GM12801 (cell line): Measurements from ENCODE around the gene GSS.

Experiments used
- CTCF ChIP-seq: IDR thresholded peaks from one replicate; pipeline ENCODE4 v1.5.1; 2011; ENCODE audit warnings: control low read depth; ENCODE audit not compliant: insufficient read length; ENCODE audit errors: extremely low read depth

The GSS gene

DNA sequence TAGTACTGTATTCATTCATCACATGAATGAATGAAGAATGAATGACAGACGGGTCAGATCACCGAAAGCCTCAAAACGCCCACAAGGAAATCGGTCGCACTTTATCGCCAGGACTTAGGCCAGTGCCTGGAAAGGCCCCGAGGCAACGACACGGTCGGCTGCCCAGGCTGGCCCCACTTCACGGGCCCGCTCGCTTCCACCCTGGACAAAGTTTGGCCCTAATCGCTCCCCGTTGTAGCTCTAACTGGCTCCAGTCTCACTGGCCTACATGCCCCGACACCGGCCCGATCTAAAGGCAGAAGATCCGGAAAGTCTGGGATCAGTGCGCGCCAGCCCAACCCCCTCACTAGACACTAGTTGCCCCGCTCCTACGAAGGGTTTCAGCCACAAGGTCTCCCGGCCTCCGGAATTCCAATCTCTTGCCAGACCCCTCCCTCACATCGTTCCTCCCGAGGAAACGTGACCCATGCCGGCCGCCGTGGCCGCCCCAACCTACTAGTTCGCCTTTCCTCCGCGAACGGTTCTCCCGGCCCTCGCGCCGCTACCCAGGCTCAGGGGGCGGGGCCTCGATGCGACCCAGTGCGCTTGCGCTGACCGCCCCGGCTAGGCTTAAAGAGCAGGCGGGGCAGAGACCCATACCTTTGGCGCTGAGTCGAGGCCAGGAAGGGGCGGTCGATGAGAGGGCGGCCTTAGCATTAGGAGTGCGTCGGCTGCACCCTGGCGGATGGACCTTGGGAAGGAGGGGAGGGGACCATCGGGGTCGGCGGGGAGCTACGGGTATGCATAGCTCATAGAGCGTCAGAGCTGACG is at the start of gene GSS, which contains the start of gene MYH7B:
Gene GSS (minus strand): TSS at position 576 of the 810 bp plus-strand sequence. CDS start 3,954 bp downstream, outside the sequence.
Gene MYH7B (plus strand): TSS at position 638 of the 810 bp plus-strand sequence. CDS start 22,138 bp downstream, outside the sequence.
- TF ChIP-seq CTCF = no peak

GRCh38 chr20:35004749-35005462 is 49.3 kb upstream of the GSS start:
- no peak for TF ChIP-seq CTCF

DNA sequence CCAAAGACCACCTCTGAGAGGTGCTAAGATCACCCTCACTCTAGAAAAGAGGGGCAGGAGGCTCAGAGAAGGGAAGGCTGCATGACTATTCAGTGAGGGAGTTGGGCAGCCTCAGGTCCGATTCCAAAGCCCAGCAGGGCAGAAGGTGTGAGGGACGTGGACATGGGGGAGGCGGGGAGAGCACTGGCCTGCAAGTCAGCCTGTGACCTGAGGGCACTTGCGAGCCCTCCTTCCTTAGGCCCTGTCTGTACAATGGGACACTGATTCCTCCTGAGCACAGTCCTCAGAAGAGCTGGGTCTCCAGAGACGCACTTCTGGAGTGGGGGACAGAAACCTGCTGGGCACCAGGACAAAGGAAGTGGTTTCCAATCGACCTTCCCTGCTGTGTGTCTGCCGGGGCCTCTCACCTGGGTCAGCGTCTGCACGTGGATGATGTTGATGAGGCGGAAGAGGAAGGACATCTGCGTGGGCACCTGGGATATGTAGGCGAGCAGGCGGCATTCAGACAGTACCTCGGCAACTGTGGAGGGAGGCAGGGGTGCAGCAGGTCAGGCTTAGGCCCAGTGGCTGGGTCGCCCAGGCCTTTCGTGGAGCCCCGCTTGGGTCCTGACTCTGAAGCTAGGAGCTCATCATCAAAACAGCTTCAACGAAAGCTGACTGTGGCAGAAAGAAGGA is 48.6 kb upstream of the GSS start:
- no peak for TF ChIP-seq CTCF

- no peak for TF ChIP-seq CTCF
Observed at GRCh38 chr20:35003211-35004031, 47.8 kb upstream of the GSS start.

DNA sequence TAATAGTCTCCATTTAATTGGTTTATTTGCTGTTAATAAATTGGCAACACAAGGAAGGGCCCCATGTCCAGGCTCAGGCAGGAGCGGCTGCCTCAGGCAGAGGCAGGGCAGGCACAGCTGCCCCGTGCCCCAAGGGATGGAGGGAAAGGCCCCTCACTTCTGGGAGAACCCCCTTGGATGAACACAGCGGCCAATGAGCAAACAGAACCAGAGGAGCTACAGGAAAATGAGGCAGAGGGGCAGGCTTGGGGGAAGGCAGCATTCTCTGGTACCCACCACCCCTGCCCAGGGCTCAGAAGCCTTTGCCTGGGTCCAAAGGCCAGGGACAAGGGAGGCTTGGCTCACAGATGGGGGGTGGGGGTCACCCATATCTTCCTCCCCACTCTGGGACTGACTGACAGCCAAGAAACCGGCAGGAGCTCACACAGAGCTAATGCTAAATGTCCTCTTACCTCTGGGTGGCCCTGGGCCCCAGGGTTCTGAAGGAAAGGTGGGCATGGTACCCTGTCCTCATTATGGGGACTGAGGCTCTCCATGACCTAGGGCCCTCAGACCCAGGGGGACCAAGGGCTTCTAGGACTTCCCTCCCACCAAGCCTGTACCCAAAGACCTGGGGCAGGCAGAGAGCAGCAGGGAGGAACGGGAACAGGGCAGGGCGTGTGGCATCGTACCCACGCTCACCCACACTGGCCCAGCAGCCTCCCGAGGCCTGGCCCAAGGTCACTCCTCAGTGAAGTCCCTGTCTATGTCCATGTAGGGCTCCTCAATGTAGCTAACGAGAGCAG is 47.0 kb upstream of the GSS start:
- TF ChIP-seq CTCF = no peak

DNA sequence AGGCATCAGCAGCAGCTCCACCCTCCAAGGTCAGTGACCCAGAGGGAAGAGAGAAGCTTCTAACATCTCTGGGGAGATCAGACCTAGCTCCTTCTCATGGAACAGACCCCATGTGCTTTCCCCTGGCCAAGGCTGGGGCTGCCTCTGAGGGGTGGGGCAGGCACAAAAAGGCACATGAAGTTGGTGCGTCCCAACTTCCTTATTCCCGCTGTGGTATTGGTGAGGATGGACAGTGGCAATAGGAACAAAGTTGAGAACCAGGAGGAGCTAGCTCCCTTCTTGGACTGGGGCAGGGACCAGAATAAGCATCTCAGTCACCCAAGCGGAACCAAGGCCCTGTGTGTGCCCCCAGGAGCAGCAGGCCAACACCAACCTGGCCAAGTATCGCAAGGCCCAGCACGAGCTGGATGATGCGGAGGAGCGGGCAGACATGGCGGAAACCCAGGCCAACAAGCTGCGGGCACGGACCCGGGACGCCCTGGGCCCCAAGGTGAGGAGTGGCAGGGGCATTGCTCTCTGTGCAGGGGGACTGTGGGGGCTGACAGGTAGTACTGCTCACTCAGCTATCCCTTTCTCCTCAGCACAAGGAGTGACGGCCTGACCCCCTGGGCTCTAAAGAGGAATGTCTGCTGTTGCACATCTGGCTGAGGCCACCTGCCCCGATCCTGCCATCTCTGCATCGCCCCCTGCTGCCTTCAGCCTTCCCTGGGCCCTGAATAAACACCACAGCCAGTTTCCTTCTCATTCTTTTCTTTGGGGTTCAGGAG is 46.2 kb upstream of the GSS start:
- TF ChIP-seq CTCF = no peak
